GM18519 (cell line): ENCODE measurements around the gene TCHHL1.
"Not testable (repeated sequence)": the region's sequence is repeated elsewhere in the genome, so short reads cannot be mapped to it uniquely, and the experiment has no call there.

Experiments used
- ATAC-seq: cut with Tn5 transposase; IDR thresholded peaks from one replicate; pipeline ENCODE4 v1.9.1; 2021; ENCODE audit warnings: mild to moderate bottlenecking, moderate library complexity; ENCODE audit not compliant: unreplicated experiment, low FRiP score

Gene TCHHL1

GRCh38 chr1:152096931-152097330, 8.1 kb upstream of the TCHHL1 start:
- no peak for ATAC-seq

- no peak for ATAC-seq
Measured at GRCh38 chr1:152086760-152087159, 2.1 kb downstream of the TCHHL1 start.

- ATAC-seq, result no peak
Measured at GRCh38 chr1:152084853-152085252, 4.0 kb downstream of the TCHHL1 start.

- ATAC-seq, result not testable (repeated sequence)
Measured at GRCh38 chr1:152081026-152081425, 7.8 kb downstream of the TCHHL1 start.

- not testable (repeated sequence) for ATAC-seq
Measured at GRCh38 chr1:152080494-152080893, 8.4 kb downstream of the TCHHL1 start.

GRCh38 chr1:152078831-152079441, 9.9 kb downstream of the TCHHL1 start:
- no peak for ATAC-seq

GRCh38 chr1:152072311-152072710, 16.6 kb downstream of the TCHHL1 start:
- no peak for ATAC-seq

GRCh38 chr1:152071123-152071522, 17.7 kb downstream of the TCHHL1 start:
- no peak for ATAC-seq

GRCh38 chr1:152067929-152068328, 20.9 kb downstream of the TCHHL1 start:
- no peak for ATAC-seq

- ATAC-seq, result no peak
Measured at GRCh38 chr1:152067150-152067549, 21.7 kb downstream of the TCHHL1 start.

GRCh38 chr1:152061952-152062351, 26.9 kb downstream of the TCHHL1 start:
- no peak for ATAC-seq

GRCh38 chr1:152053375-152053774, 35.5 kb downstream of the TCHHL1 start:
- no peak for ATAC-seq

GRCh38 chr1:152052606-152053005, 36.3 kb downstream of the TCHHL1 start:
- no peak for ATAC-seq

GRCh38 chr1:152050886-152051675, 37.8 kb downstream of the TCHHL1 start:
- no peak for ATAC-seq

GRCh38 chr1:152049291-152050083, 39.4 kb downstream of the TCHHL1 start:
- no peak for ATAC-seq

- ATAC-seq, result no peak
Measured at GRCh38 chr1:152048416-152049009, 40.4 kb downstream of the TCHHL1 start.

GRCh38 chr1:152047730-152048415, 41.0 kb downstream of the TCHHL1 start:
- peak; percentile 96 for ATAC-seq

- no peak for ATAC-seq
Measured at GRCh38 chr1:152047413-152047729, 41.5 kb downstream of the TCHHL1 start.

- ATAC-seq, result no peak
Measured at GRCh38 chr1:152044386-152044785, 44.5 kb downstream of the TCHHL1 start.

- ATAC-seq, result no peak
Measured at GRCh38 chr1:152043870-152044269, 45.0 kb downstream of the TCHHL1 start.
